ENCODE measurements around the gene MLIP. TPM values are rescaled to one million over a fixed set of nuclear protein-coding genes. Genes with fewer than 3 reads are reported as not detected.

MLIP gene
- total and polyA plus RNA-seq, 3 donors from 2014 or later: 0.43 to 1.6 (median 0.63) TPM

DNA sequence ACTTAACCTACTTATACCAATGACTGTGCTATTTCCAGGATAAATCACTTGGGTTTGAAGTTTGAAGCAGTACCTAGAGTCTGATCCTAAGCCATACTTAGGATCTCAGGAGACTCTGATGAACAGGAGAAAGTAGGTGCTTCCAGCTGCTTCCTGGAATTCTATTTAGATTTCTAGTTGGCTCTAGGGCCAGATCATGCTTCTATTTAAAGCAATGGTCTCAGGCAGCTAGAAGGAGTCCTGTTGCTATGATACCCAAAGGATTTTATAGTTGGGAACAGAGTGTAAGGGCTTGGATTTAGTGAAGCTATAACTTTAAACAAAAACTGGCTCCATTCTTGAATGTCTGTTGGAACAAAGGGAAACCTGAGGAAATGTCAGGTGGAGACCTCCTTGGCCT is 144.6 kb downstream of the MLIP start:
- no peak overlapping the region for H3K27ac ChIP-seq
- H3K4me1 ChIP-seq: no peaks in the 10 kb centered on the region
- no peaks in the 10 kb centered on the region for H3K9me3 ChIP-seq
- TF ChIP-seq POLR2A (IDR thresholded peaks at IDR 0.05): no peak
- TF ChIP-seq, protein P1, sequence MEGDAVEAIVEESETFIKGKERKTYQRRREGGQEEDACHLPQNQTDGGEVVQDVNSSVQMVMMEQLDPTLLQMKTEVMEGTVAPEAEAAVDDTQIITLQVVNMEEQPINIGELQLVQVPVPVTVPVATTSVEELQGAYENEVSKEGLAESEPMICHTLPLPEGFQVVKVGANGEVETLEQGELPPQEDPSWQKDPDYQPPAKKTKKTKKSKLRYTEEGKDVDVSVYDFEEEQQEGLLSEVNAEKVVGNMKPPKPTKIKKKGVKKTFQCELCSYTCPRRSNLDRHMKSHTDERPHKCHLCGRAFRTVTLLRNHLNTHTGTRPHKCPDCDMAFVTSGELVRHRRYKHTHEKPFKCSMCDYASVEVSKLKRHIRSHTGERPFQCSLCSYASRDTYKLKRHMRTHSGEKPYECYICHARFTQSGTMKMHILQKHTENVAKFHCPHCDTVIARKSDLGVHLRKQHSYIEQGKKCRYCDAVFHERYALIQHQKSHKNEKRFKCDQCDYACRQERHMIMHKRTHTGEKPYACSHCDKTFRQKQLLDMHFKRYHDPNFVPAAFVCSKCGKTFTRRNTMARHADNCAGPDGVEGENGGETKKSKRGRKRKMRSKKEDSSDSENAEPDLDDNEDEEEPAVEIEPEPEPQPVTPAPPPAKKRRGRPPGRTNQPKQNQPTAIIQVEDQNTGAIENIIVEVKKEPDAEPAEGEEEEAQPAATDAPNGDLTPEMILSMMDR (IDR thresholded peaks at IDR 0.05): no peak
- no peak overlapping the region for H3K4me3 ChIP-seq
- H3K36me3 ChIP-seq (ENCODE audit: low read depth, missing control alignments): no peaks in the 10 kb centered on the region
- H3K27me3 ChIP-seq: no peaks in the 10 kb centered on the region
- intact Hi-C loops (cut with DNase I; ENCODE audit: low total_unique reads): no loop called here
- DNase-seq: no peak

DNA sequence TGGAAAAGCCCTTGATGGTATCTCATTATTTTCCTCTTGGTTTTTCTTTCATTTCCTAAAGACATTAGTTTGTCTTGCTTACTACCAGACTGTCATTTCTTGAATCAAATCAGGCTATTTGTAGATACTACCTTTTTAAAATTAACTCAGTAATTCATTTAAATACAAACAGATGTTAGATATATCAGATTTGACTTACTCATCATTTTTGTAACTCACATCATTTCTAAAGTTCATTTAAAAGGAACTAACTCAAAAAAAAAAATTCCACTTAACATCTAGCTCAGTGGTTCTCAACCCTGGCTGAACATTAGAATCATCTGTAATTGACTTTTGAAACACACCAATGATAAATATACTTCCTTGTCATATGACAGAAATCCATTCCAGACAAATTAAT is 148.8 kb downstream of the MLIP start:
- TF ChIP-seq, protein P1 (IDR thresholded peaks at IDR 0.05): no peak
- no peak for TF ChIP-seq POLR2A (IDR thresholded peaks at IDR 0.05)
- intact Hi-C loops (cut with DNase I; ENCODE audit: low total_unique reads): no loop called here
- H3K27me3 ChIP-seq: no peaks in the 10 kb centered on the region
- DNase-seq: no peak
- H3K9me3 ChIP-seq: no peaks in the 10 kb centered on the region
- no peak overlapping the region for H3K4me3 ChIP-seq
- no peaks in the 10 kb centered on the region for H3K4me1 ChIP-seq
- no peak overlapping the region for H3K27ac ChIP-seq
- no peaks in the 10 kb centered on the region for H3K36me3 ChIP-seq (ENCODE audit: low read depth, missing control alignments)

DNA sequence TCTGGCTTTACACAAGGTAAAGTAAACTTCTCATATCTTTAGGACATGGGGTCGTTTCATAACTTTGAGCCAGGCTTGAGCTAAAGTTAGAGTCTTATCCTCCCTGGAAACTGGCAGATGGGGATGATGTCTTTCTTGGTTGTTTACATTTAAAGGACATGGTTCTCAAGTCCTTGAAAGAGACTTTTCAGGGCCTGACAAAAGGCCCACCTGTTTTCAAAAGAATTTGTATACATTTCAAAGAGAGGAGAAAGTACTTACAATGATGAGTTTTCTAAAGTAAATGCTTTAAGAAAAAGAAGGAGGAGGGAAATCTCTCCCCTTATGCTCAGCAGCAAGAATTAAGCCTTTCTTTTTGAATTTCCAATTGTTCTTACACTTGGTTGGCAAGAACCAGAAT is 151.3 kb downstream of the MLIP start:
- intact Hi-C loops (cut with DNase I; ENCODE audit: low total_unique reads): no loop called here
- Histone ChIP-seq H3K4me3 (no peak overlapping the region), H3K9me3 (no peaks in the 10 kb centered on the region), H3K36me3 (ENCODE audit: low read depth, missing control alignments) (no peaks in the 10 kb centered on the region), H3K4me1 (no peaks in the 10 kb centered on the region), H3K27ac (no peak overlapping the region), H3K27me3 (no peaks in the 10 kb centered on the region)
- WGBS, 2 donors: 48 to 62% methylated on average over 1 of the region's 1 CpG
- no peak for DNase-seq
- TF ChIP-seq, protein P1 (IDR thresholded peaks at IDR 0.05): no peak
- TF ChIP-seq POLR2A (IDR thresholded peaks at IDR 0.05): no peak

DNA sequence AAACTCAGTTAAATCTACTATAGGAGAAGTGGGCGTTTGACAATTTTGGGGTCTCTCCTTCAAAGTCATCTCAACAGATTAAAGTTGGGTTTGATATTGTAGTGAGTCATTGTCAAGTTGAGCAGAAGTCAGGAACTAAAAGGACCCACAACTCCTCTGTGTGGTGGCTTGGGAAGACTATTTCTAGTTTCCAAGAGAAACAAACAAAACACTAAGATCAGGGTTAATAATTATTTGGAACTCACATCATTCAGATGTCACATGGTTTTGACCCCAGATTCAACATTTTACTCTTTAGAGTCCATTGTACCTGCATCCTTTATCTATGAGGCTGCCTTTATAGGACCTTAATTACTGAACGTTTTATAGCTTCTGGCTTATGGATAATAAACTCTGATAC is 151.7 kb downstream of the MLIP start:
- Histone ChIP-seq H3K36me3 (ENCODE audit: low read depth, missing control alignments) (no peaks in the 10 kb centered on the region), H3K9me3 (no peaks in the 10 kb centered on the region), H3K4me1 (no peaks in the 10 kb centered on the region), H3K27me3 (no peaks in the 10 kb centered on the region), H3K27ac (no peak overlapping the region), H3K4me3 (no peak overlapping the region)
- intact Hi-C loops (cut with DNase I; ENCODE audit: low total_unique reads): no loop called here
- 57 to 78% methylated on average over 2 of the region's 2 CpGs for WGBS, 2 donors
- no peak for DNase-seq
- TF ChIP-seq POLR2A (IDR thresholded peaks at IDR 0.05): no peak
- TF ChIP-seq, protein P1 (IDR thresholded peaks at IDR 0.05): no peak

DNA sequence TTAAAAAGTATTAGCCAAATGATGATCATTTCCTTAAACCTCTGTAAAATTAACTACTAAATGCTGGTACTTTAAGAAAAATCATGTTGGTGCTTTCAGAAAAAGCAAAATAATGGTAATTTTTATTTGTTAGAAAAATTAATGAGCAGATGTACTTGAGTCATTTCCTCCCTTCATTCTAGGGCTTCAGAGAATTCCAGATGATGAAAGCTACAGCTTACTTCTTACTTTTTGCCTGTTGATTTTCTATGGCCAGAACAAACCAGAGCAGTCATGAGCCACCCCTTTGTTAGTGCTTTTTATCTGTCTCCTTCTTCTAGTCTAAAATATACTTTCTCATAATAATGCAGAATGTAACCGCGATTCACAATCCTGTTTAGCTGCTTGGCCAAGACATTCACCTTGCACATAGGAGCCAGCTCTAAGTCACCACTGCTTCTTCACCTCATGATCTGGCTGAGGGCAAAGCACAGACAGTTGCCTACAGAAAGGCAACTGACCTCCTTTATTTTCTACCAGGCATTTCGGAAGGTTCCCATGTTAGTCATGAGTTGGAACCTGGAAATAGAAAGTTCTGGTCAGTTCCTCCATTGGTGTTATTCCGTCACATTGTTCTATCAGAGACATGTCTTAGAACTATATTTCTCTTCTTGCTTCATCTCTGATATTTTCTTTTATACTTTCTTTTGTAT is 153.5 kb downstream of the MLIP start:
- DNase-seq: no peak
- Histone ChIP-seq H3K27ac (no peak overlapping the region), H3K4me1 (no peaks in the 10 kb centered on the region), H3K27me3 (no peaks in the 10 kb centered on the region), H3K36me3 (ENCODE audit: low read depth, missing control alignments) (no peaks in the 10 kb centered on the region), H3K4me3 (no peak overlapping the region), H3K9me3 (no peaks in the 10 kb centered on the region)
- no peak for TF ChIP-seq POLR2A (IDR thresholded peaks at IDR 0.05)
- TF ChIP-seq, protein P1 (IDR thresholded peaks at IDR 0.05): no peak
- intact Hi-C loops (cut with DNase I; ENCODE audit: low total_unique reads): no loop called here
- 78 to 98% methylated on average over 4 of the region's 4 CpGs for WGBS, 2 donors
